ENCODE measurements around the gene PDLIM5.
"Not testable (repeated sequence)": the region's sequence is repeated elsewhere in the genome, so short reads cannot be mapped to it uniquely, and the experiment has no call there.

The PDLIM5 gene

DNA sequence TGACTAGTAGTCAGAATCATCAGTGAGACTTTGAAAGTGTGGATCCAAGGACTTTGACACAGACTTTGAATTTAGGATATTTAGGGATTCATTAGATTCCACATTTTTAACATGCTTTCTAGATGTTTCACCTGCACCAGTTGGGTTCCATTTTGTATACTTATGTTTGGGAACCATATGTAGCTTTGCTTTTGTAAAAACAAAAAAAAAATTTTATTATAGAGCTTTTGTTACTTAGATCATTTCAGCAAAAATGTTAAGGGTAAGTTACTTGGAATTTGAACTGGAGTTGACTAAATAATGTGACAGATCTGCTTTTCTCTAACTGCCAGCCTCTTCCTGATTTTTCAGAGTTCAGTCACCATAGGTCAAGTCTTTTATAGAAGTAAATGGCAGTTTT lies 14.6 kb downstream of the PDLIM5 start:
- no peak for DNase-seq

DNA sequence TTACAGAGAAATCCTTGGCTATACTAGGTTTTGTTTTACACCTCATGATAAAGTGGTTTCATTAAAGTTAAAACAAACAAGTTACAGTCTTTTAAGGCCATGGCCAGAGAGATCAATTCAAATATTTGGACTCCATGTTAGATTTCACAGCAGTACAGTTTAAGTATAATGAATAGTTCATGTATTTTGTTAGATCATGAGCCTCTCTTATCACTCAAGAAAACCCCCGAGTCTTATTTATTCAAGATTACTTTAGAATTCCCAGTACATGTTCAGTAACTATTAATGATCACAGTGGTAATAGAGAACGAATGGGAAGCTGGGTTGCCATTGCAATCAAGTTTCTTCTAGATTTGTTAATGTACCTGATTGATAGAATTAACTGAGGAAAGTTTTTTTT lies 15.2 kb downstream of the PDLIM5 start:
- DNase-seq, result no peak

DNA sequence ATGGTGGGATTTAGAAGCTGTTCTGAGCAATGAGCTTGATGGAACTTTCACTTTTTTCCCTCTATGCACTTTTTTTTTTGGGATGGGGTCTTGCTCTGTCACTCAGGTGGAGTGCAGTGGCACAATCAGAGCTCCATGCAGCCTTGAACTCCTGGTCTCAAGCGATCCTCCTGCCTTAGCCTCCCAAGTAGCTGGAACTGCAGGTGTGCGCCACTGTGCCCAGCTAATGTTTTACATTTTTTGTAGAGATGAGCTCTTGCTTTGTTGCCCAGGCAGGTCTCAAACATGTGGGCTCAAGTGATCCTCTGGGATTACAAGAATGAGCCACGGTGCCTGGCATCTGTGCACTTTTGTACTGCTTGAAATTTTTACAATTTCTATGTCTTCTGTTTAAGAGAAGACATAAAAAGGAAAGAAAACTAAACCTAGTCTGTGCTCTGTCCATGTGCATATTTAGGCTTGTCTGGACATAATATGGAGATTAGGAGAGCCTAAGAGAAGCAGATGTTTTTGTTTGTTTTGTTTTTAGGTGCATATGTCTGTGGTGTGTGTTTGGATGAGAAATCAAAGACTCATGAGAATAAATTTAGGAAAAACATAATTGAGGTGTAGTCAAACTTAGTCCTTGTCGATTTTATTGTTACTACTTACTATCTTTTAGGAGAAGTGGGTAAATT lies 16.5 kb downstream of the PDLIM5 start:
- no peak for DNase-seq

DNA sequence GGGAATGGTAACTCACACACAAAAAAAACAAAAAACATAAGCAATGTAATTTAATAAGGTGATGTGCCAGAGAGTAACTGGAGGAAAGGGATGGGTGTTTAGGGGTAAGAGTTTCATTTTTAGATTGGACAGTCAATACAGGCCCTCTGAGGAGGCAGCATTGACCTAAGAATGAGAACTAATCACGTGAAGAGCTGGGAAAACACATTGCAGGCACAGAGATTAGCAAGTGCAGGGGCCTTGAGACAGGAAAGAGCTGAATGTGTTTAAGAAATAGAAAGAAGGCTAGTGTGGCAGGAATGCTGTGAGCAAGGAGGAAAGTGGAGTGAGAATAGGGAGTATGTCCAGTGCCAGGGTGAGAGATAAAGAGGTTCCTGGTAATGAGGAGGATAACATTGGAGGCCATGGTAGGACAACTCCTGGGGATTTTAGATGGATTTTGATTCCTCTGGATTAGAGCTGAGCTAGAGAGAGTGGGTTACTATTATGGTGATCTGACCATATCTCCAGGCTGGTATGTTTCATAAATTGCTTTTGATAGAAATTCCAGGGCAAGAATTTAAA lies 17.6 kb downstream of the PDLIM5 start:
- DNase-seq, result no peak

DNA sequence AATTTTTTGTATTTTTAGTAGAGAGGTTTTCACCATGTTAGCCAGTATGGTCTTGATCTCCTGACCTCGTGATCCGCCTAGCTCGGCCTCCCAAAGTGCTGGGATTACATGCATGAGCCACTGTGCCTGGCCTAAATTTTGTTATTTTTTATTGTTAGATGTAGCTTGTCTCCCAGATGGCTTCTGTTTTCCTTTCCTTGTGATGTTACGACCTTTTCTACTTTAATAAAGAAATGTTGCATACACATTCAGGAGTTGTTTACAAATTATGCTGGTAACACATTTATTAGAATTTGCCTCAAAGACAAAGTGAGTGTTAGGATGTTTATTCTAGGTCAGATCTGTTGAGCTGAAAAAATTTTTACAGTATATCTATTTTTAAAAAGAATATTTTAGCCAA lies 18.4 kb downstream of the PDLIM5 start:
- DNase-seq, result no peak

DNA sequence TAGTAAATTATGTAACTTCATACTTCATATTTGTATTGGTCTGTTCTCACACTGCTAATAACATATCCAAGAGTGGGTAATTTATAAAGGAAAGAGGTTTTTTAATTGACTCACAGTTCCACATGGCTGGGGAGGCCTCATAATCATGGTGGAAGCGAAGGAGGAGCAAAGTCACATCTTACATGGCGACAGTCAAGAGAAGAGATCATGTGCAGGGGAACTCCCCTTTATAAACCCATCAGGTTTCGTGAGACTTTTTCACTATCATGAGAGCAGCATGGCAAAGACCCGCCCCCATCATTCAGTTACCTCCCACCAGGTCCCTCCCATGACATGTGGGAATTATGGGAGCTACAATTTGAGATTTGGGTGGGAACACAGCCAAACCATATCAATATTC lies 19.0 kb downstream of the PDLIM5 start:
- not testable (repeated sequence) for DNase-seq

DNA sequence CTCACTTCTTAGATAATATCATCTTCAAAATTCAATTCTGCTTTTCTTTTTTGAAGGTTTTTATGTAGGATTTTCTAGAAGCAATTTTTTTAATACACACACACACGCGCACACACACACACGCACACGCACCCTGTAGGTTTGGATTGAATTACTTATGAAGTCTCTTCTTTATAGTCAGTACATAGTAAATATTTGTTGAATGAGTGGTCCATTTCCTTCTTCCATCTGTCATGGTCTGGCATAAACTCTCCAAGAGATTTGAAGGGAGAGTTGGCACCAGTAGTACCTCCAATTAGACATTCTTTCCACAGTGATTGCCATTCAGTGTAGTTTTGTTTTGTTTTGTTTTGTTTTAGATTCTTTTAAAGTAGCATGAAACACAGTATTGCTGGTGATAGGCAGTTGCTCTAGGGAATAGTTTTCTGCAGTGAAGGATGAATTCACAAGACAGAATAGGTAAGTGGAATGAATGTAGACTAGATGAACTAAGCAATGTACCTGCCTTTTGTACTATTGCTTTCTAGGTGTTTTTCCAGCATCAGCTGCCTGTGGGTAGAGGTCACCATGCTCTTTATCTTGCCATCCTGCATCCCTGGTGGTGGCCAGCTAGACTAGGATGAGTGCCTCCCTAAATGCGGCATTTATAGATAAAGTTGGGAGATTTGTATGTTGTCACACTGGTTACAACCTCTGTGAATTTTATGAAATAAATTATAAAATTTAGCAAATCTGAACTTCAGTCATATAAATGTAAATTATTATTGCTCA lies 20.5 kb downstream of the PDLIM5 start:
- DNase-seq, result peak; percentile 58

DNA sequence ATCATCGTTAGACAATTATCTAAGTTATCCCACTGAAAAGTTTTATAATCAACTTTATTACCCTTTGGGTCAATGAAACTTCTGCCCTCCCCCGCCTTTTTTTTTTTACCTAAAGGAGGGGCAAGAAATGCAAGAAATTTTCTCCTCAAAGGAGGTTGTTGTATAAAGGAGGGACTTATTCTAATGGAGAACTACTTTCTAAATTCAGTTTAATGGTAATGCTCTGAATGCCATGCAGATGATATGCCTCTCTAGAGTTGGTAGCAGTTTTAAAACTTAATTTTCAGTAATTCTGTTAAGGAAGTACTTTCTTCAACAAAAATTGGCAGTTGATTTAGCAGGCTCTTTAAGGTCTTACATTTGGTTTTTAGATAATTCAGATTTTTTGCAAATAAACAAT lies 23.3 kb downstream of the PDLIM5 start:
- DNase-seq, result no peak

DNA sequence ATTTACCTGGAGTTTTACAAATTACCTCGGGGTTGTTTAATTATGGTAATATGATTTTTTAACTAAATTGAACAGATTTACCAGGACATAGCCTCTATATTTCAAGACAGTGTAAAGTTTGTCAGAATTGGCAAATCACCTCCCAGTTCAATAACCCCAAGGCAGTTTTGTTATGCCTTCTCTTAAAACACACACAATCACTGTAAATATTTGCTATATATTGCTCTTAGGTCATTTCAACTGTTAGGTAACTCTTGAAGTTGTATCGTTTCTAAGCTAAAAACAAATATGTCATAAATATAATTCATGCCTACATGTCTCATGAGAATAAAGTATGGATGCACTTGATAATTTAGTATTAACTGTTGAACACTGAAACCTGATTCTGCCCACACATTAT lies 24.1 kb downstream of the PDLIM5 start:
- DNase-seq, result no peak

DNA sequence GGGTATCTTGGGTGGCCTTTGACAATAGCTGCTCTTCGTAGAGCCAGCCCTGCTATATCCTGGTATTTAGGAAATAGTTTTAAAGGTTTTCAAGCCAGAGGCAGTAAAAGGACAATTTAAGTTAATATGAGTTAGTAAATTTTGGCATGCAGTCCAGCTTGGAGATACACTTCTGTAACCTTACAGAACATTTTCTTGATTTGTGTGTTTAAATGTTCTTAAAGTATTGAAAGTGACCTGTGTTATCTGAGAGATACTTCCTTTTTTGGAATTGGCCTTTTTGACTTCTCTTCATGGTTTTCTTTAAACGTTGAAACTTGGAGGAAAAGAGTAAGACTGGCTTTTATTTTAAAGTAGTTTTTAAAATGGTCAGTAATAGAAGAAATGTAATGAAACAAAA lies 25.5 kb downstream of the PDLIM5 start:
- no peak for DNase-seq

DNA sequence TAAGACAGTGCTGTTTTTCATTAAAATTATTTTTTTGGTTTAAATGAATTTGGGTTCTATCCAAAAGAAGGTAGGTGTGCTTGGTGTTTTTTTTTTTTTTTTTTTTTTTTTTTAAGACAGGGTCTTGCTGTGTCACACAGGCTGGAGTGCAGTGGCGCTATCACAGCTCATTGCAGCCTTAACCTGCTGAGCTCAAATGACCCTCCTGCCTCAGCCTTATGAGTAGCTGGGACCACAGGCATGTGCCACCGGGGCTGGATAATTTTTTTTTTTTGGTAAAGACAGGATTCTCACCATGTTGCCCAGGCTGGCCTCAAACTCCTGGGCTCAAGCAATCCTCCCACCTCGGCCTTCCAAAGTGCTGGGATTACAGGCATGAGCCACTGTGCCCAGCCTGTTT lies 27.1 kb downstream of the PDLIM5 start:
- not testable (repeated sequence) for DNase-seq

DNA sequence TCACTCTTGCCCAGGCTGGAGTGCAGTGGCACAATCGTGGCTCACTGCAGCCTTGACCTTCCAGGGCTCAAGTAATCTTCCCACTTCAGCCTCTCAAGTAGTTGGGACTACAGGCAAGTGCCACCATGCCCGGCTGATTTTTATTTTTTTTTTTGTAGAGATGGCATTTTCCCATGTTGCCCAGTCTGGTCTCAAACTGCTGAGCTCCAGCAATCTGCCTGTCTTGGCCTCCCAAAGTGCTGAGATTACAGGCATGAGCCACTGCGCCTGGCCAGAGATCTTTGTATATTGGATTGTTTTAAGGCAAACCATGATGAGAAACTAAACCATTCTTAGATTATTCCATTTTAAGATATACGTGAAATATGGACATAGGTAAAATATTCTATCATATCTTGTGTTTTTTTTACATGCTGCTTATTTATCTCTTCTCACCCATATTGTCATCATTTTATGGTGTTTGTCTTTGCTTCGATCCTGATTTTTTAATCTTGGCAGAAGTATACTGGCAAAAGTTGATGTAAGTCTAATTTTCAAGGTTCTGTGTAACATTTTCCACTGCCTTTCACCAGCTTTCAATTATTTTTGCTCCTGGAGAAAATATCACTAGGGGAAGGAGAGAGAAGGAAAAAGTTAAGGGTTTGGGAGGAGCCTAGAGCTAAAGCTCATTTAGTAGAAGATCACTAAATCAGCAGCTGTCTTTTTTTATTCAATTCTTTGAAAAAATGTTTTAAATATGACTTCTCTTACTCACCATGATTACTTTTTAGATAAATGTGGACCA lies 27.8 kb downstream of the PDLIM5 start:
- DNase-seq, result no peak

DNA sequence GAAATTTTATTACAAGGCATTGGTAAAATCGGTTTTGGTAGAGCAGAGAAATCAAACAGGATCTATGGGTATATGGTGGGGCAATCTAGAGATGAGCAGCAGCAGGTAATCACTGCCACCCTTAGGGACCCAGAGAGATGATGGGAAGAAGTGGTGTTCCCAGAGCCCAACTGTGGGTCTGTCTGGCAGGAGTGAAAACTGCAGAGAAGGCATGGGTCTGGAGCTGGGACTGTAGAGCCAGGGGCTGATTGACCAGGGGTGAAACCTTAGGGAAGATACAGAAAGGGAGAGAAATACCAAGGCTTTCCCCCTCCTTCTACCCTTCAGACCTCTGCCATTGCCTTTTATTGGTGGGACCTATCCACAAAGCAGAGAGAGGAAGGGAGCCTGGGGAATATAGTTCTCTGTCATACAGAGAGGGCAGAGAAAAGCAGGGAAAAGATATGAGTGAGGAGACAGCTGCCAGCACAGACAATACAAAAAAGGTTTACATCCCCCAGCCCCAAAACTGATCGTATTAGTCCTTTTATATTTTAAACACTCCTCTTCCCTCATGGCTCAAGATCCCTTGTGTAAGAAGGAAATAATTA lies 28.7 kb downstream of the PDLIM5 start:
- no peak for DNase-seq

DNA sequence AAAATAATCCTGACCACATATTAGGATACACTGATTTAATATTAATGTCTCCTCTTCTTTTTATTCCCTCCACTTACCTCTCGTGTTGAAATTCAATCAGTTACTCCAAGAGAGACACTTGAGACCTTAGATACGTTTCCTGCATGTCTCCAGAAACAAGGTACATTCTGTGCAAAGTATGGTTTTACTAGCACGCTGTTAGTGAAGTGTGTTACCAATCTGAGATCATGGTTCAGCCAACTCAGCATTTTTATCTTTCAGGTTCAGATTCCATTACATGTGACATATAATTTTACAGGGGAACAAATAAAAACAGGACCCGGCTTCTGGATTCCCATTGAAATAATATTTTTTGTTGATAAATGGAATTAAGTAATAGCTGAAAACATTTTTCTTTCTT lies 32.2 kb downstream of the PDLIM5 start:
- DNase-seq, result no peak

DNA sequence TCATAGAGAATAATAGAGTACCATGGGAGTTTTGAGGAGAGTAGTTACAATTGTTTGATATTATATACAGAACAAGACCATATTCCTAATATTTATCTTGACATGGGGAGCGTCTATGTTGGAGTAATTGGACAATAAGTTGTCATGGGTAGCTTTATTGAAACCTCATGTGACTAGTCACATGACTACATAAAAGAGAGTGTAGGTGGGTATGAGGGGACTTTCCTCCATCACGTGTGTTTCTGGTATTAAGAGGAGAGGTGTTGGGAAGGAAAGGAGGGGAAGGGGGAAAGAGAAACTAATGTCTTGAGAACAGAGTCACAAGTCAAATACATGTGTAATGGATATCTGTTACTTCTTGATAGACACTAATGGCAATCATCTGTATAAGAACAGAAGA lies 33.1 kb downstream of the PDLIM5 start:
- DNase-seq, result no peak

DNA sequence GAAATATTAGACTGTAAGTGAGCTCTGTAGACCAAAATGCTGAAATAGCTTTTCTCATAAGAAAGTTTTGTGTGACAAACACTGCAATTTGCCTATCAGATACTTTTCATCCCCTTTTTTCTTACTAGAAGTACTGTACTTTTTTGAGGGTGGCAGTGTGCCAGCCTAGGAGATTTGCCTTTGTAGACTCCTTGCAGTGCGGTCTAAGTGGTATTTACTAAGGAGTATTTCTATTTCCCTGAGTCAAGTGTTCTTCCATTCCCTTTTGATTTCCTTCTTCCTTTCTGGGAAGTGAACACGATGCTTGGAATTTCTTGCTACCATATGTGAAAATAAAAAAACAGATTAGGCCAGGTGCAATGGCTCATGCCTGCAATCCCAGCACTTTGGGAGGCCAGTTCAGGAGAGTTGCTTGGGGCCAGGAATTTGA lies 34.6 kb downstream of the PDLIM5 start:
- no peak for DNase-seq

DNA sequence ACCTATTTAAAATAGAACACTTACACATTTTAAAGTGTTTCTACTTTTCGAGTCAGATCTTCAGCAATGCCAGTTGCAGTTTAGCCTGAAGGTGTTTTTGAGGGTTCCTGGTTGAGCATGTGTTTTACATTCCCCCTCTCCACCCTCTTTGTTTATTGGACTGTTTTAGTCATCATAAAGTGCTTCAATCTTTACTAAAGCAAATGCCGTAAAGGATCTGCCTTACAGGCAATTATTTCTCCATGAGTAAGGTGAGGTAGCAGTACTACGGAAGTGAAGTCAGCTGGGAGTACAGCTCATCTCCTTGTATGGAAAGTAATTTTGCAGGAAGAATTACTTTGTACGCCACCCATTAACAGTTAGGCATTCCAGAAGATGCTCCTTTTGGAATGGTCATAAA lies 36.9 kb downstream of the PDLIM5 start:
- DNase-seq, result peak; percentile 58

DNA sequence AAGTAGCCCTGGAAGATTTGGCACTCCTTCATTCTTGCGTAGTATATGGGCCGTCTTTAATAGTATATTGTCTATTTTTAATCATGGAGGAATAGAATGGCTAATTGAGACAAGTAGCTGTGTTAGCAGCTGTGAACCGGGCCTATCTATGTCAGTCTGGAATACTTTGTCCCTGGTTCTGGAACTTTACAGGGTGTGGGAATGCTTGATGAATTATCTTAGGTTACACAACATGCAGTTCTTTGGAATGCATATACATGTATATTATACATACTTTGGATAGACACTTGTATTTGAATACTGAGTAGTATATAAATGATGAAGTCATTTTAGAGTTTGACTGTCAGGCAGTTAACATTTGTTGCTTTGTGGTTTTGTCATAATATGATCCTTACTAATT lies 37.4 kb downstream of the PDLIM5 start:
- DNase-seq, result peak; percentile 7

DNA sequence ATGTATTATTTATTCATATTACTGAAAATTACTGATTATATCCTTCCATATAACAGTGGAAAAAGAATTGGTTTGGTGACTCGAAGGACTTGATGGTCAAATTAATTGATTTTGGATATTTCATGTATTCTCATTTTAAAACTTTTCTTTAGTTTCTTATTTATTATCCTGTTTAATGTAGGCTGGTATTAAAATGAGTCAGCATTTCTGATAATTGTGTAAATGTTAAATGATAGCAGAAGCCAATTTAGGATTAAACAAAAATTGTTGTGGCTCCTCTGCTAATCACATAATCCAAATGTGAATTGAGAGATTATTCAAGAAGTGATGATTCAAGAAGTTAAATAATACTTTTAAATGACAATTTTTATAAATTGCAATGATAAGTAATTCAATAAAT lies 38.7 kb downstream of the PDLIM5 start:
- DNase-seq, result no peak

DNA sequence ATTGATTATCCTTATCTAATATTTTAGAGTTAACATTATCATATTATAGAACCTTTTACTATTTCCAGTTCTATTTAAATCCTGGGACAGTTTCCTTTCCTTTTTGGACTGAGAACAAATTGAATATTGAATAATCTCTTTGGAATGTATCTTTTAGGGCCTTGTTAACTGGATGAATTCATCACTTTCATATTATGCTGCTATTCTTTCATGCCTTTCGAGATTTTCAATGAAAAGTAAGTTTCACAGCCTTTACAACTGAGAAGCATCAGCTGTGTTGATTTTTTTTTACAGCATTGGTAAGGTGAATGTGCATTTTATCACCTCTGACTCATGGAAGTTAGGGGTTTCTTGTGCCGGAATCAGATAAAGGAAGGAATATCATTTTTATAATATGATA lies 39.6 kb downstream of the PDLIM5 start:
- DNase-seq, result peak; percentile 48

DNA sequence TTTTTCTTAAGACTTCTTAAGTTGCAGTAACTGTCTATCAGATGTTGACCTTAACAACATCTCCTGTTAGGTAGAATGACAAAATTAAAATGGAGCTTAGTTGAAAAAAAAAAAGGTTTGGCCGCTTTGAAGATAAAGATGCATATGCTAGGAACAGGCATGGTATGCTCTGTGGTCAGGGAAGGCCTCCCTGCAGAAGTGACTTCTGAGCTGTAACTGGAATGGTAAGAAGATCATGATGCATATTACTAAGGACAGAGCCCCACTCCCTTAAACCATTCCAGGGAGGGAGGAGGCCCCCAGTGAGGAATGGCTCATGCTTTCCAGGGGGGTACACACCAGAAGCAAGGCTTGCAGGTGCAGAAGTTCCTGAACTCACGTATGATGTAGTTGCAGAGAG lies 43.7 kb downstream of the PDLIM5 start:
- no peak for DNase-seq

DNA sequence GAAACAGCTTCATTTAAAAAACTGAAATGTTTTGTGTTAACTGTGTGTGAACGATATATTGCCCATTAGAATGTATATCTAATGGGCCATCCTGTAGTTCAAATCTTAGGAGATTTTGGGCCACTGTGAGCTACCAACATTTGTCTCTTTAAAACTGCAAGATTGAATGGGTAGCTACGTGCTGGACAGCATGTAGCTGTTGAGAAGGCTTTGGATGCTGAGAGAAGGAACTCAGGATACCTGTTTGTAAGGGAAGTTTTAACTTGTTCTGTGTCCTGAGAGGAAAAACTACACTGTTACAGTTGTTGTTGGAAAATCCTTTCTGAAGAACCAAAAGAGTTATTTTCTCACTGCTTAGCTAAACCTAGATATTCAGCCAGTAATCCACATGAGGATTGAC lies 45.9 kb downstream of the PDLIM5 start:
- no peak for DNase-seq

DNA sequence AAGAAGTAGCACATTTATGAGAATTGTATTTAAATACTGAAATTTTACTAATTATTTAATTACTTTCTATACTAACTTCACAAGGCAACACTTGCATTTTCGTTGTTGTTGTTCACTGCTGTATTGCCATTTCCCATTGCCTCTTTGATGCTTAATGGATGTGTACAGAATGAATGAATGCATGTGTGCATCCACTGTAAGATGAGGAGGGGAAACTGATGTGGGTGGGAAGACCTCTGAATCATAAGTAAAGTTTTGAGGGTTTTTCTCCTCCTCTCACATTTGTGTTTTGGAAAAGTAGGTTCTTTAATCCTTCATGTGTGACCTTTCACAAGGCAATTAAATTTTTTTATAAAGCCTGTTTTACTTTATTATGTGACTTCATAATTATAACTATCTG lies 46.8 kb downstream of the PDLIM5 start:
- DNase-seq, result no peak

Data from HCEC 1CT (cell line).